A673 (cell line): Measurements from ENCODE around the gene TGM5. TPM values are rescaled to one million over a fixed set of nuclear protein-coding genes. Genes with fewer than 3 reads are reported as not detected.

Experiments
- BruUV-seq: library from RNA; stranded (reverse); fragments of 400-500 nt; replicated peaks from 2 replicates; lab custom pipeline; 2021; lab: Mats Ljungman, UMichigan
- CTCF ChIA-PET: fragments of 300-600 bp; sonication (Branson Sonifier 250); formaldehyde crosslinking; loops from one replicate; lab custom pipeline; 2022; ENCODE audit warnings: antibody characterized with exemption; lab: Charles Lee
- POLR2A ChIA-PET: fragments of 300-600 bp; sonication (Branson Sonifier 250); formaldehyde crosslinking; loops from one replicate; lab custom pipeline; 2022; ENCODE audit warnings: antibody characterized with exemption; ENCODE audit not compliant: low non-redundant PET; lab: Charles Lee
- DNase-seq: peaks from one replicate; pipeline ENCODE4 v3.0.0-alpha.2; 2015; ENCODE audit warnings: low spot score
- H3K27ac ChIP-seq: fragments of 200-600 bp; sonication (generic); 2 replicates; pipeline ENCODE4 v1.5.1; 2016; ENCODE audit warnings: mixed run types, low read depth, mild to moderate bottlenecking, mixed read lengths, antibody characterized with exemption, low read length; ENCODE audit not compliant: poor library complexity, severe bottlenecking
- H3K27me3 ChIP-seq: fragments of 200-600 bp; sonication (generic); replicated peaks from 2 replicates; pipeline ENCODE4 v1.6.1; 2017; ENCODE audit warnings: mixed run types, low read depth, mild to moderate bottlenecking, mixed read lengths, antibody characterized with exemption, low read length; ENCODE audit not compliant: insufficient read depth, poor library complexity
- H3K36me3 ChIP-seq: fragments of 200-600 bp; sonication (generic); 2 replicates; pipeline ENCODE4 v1.6.1; 2016; ENCODE audit warnings: mixed run types, mild to moderate bottlenecking, mixed read lengths, antibody characterized with exemption, low read length; ENCODE audit not compliant: insufficient read depth, poor library complexity, severe bottlenecking
- H3K4me1 ChIP-seq: fragments of 200-600 bp; sonication (generic); 2 replicates; pipeline ENCODE4 v1.6.1; 2017; ENCODE audit warnings: mixed run types, mild to moderate bottlenecking, mixed read lengths, antibody characterized with exemption, low read length; ENCODE audit not compliant: insufficient read depth, poor library complexity, severe bottlenecking
- H3K4me3 ChIP-seq: fragments of 200-600 bp; sonication (generic); 2 replicates; pipeline ENCODE4 v1.5.1; 2016; ENCODE audit warnings: low read depth, mixed run types, mild to moderate bottlenecking, mixed read lengths, low read length; ENCODE audit not compliant: poor library complexity, severe bottlenecking
- H3K9me3 ChIP-seq: fragments of 200-600 bp; sonication (generic); 2 replicates; pipeline ENCODE4 v1.6.1; 2016; ENCODE audit warnings: mixed run types, low read depth, mild to moderate bottlenecking, mixed read lengths, antibody characterized with exemption, low read length; ENCODE audit not compliant: poor library complexity, severe bottlenecking
- EZH2 ChIP-seq: fragments of 200-600 bp; sonication (generic); IDR thresholded peaks from 2 replicates; pipeline ENCODE4 v1.6.1; 2017; ENCODE audit warnings: borderline replicate concordance, low read depth, mild to moderate bottlenecking, mixed read lengths, antibody characterized with exemption, low read length; ENCODE audit not compliant: poor library complexity, severe bottlenecking
- intact Hi-C: fragments of 100-400 bp; cut with micrococcal nuclease; formaldehyde crosslinking; loops from one replicate; pipeline ENCODE4 v1.10.0; 2022; ENCODE audit not compliant: unreplicated experiment
- total RNA-seq: library from RNA; stranded (reverse); gene quantifications from 2 replicates; pipeline ENCODE4 v1.2.3, GENCODE V29; 2021
- TF ChIP-seq, protein P1 (sequence below): fragments of 300-800, 200-600 bp; sonication (generic); conservative IDR thresholded peaks from 2 replicates; pipeline ENCODE4 v1.5.1; 2017; ENCODE audit warnings: low read depth, mild to moderate bottlenecking, antibody characterized with exemption, low read length, moderate library complexity, mixed read lengths

The TGM5 gene
- total RNA-seq, 1 experiment from 2014 or later, result not detected

- ChIA-PET CTCF (no interaction called here), POLR2A (no interaction called here)
- BruUV-seq, result no TSS peak
- Histone ChIP-seq H3K9me3 (no peaks in the 10 kb centered on the region), H3K4me1 (no peaks in the 10 kb centered on the region), H3K27me3 (no peaks in the 10 kb centered on the region), H3K36me3 (no peaks in the 10 kb centered on the region), H3K27ac (no peak overlapping the region), H3K4me3 (no peak overlapping the region)
- no peak for DNase-seq
- intact Hi-C loops, result no loop called here
- TF ChIP-seq EZH2, result no peak
- TF ChIP-seq, protein P1, sequence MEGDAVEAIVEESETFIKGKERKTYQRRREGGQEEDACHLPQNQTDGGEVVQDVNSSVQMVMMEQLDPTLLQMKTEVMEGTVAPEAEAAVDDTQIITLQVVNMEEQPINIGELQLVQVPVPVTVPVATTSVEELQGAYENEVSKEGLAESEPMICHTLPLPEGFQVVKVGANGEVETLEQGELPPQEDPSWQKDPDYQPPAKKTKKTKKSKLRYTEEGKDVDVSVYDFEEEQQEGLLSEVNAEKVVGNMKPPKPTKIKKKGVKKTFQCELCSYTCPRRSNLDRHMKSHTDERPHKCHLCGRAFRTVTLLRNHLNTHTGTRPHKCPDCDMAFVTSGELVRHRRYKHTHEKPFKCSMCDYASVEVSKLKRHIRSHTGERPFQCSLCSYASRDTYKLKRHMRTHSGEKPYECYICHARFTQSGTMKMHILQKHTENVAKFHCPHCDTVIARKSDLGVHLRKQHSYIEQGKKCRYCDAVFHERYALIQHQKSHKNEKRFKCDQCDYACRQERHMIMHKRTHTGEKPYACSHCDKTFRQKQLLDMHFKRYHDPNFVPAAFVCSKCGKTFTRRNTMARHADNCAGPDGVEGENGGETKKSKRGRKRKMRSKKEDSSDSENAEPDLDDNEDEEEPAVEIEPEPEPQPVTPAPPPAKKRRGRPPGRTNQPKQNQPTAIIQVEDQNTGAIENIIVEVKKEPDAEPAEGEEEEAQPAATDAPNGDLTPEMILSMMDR, result no peak
These were observed 28.0 kb downstream of the TGM5 start for GRCh38 chr15:43238671-43239131.

DNA sequence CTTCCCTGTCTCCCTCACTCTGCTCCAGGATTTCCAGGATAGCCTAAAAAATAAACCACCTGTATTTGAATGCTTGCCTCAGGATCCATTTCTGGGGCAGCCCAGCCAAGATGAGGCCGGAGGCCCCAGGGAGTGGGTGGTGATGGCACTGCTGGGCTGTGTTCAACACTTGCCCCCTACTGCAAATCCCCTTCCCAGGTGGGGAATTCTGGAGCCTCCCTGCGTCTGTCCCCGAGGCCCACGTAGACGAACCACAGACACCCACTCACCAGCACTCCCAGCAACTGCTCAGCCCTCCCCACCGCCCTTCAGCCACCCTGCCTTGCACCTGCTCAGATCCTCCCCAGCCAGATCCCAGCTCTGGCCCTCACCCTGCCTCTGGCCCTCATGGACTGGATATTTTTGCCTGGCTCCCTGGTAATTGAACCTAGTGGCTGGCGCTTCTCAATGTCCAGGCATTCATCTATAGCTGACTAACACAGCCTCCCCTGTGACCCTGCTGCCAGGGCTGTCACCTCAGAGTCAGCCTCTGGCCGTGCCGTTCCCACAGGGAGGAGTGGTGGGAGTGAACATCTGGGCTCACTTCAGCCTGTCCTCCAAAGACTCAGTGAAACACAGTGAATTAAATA lies 28.8 kb downstream of the TGM5 start:
- DNase-seq, result no peak
- Histone ChIP-seq H3K4me1 (no peaks in the 10 kb centered on the region), H3K27ac (no peak overlapping the region), H3K27me3 (no peaks in the 10 kb centered on the region), H3K4me3 (no peak overlapping the region), H3K36me3 (no peaks in the 10 kb centered on the region), H3K9me3 (no peaks in the 10 kb centered on the region)
- POLR2A ChIA-PET, result no interaction called here
- CTCF ChIA-PET, result no interaction called here
- TF ChIP-seq, protein P1, result no peak
- TF ChIP-seq EZH2, result no peak
- intact Hi-C loops, result no loop called here
- no TSS peak for BruUV-seq

GRCh38 chr15:43235536-43235935 lies 31.2 kb downstream of the TGM5 start:
- no TSS peak for BruUV-seq
- ChIA-PET POLR2A (no interaction called here), CTCF (no interaction called here)
- no peak for TF ChIP-seq EZH2
- TF ChIP-seq, protein P1, result no peak
- Histone ChIP-seq H3K4me3 (no peak overlapping the region), H3K36me3 (no peaks in the 10 kb centered on the region), H3K4me1 (no peaks in the 10 kb centered on the region), H3K27me3 (no peaks in the 10 kb centered on the region), H3K9me3 (no peaks in the 10 kb centered on the region), H3K27ac (no peak overlapping the region)
- intact Hi-C loops, result no loop called here
- DNase-seq, result no peak
